ENCODE results near the gene RNF115. TPM values are rescaled to one million over a fixed set of nuclear protein-coding genes. Genes with fewer than 3 reads are reported as not detected.

Gene RNF115
- total and polyA plus RNA-seq, 7 donors, result 3.0 to 41.8 (median 16.6) TPM

DNA sequence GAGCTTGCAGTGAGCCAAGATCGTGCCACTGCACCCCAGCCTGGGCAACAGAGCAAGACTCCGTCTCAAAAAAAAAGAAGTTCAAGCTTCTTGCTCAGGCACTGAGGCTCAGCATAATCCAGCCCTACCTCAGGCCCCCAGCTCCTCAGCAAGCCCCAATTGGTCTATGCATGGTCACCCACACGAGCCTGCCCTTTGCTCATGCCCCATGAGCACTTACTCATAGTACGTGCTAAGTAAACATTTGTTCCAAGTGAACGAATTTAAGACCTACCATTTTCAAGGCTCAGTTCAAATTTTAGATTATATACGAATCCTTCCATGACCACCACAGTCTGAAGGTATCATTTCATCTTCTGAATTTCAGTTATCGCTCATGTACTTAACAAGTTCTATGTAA lies 121.1 kb downstream of the RNF115 start:
- intact Hi-C loops (cut with DNase I), result no loop called here
- Histone ChIP-seq H3K4me1 (no peaks in the 10 kb centered on the region), H3K4me3 (no peak overlapping the region), H3K27me3 (no peaks in the 10 kb centered on the region), H3K27ac (no peak overlapping the region), H3K9me3 (no peaks in the 10 kb centered on the region), H3K36me3 (no peaks in the 10 kb centered on the region)
- DNase-seq, result no peak
- TF ChIP-seq, protein P1, sequence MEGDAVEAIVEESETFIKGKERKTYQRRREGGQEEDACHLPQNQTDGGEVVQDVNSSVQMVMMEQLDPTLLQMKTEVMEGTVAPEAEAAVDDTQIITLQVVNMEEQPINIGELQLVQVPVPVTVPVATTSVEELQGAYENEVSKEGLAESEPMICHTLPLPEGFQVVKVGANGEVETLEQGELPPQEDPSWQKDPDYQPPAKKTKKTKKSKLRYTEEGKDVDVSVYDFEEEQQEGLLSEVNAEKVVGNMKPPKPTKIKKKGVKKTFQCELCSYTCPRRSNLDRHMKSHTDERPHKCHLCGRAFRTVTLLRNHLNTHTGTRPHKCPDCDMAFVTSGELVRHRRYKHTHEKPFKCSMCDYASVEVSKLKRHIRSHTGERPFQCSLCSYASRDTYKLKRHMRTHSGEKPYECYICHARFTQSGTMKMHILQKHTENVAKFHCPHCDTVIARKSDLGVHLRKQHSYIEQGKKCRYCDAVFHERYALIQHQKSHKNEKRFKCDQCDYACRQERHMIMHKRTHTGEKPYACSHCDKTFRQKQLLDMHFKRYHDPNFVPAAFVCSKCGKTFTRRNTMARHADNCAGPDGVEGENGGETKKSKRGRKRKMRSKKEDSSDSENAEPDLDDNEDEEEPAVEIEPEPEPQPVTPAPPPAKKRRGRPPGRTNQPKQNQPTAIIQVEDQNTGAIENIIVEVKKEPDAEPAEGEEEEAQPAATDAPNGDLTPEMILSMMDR (IDR thresholded peaks at IDR 0.05), result no peak
- 81 to 91% methylated on average over 7 of the region's 7 CpGs for WGBS, 2 donors

DNA sequence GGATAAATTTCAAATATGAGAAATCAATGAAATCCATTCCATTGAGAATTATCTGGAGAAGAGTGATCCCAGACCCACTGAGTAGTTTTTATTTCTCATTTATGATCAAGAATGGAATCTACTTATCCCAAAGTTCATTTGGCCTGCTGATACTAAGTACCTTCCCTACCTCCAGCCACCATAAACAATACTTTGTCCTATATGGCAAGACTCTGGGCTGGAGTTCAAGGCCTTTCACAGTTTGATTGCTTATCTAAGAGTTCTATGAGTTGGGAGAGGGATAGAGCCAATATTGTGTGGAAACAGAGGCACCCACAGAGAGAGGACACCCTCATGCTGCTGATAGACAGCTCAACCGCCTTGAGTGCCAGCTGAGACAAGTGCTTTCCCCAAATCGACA lies 121.8 kb downstream of the RNF115 start:
- H3K27ac ChIP-seq, result no peak overlapping the region
- 82 to 87% methylated on average over 2 of the region's 2 CpGs for WGBS, 2 donors
- DNase-seq, result no peak
- H3K36me3 ChIP-seq, result no peaks in the 10 kb centered on the region
- H3K4me3 ChIP-seq, result no peak overlapping the region
- no peaks in the 10 kb centered on the region for H3K9me3 ChIP-seq
- intact Hi-C loops (cut with DNase I), result no loop called here
- no peak for TF ChIP-seq POLR2AphosphoS5 (IDR thresholded peaks at IDR 0.05)
- TF ChIP-seq EP300 (IDR thresholded peaks at IDR 0.05), result no peak
- TF ChIP-seq POLR2A (IDR thresholded peaks at IDR 0.05), result no peak
- TF ChIP-seq, protein P1 (IDR thresholded peaks at IDR 0.05), result no peak
- no peaks in the 10 kb centered on the region for H3K27me3 ChIP-seq
- no peaks in the 10 kb centered on the region for H3K4me1 ChIP-seq

DNA sequence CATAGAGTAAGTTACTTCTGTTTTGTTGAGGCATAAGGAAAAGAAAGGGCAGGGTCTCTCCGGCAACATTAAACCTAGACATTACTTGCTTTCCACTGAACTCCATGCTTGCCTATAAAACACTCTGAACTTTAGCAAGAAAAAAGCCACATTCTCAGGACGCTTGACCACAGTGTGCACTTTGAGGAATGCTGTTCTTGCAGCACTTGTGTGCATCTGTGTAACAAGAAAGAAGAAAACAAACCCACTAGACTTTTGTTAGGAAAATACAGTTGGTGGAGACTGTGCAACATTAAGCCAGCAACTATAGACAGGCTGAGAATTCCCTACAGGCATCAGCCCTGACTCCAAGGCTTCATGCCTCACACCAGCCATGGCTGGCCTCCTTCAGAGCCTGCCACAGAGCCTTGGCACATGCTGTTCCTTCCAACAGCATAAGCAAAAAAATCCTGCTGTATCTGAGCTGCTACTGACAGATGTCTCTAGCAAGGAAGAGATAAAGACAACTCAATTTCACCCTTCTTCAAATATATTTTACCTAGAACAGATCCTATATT lies 122.5 kb downstream of the RNF115 start:
- no peaks in the 10 kb centered on the region for H3K9me3 ChIP-seq
- intact Hi-C loops (cut with DNase I), result no loop called here
- no peaks in the 10 kb centered on the region for H3K36me3 ChIP-seq
- DNase-seq, result no peak
- no peaks in the 10 kb centered on the region for H3K27me3 ChIP-seq
- no peak for TF ChIP-seq POLR2A (IDR thresholded peaks at IDR 0.05)
- no peak for TF ChIP-seq POLR2AphosphoS5 (IDR thresholded peaks at IDR 0.05)
- no peak for TF ChIP-seq EP300 (IDR thresholded peaks at IDR 0.05)
- TF ChIP-seq, protein P1 (IDR thresholded peaks at IDR 0.05), result no peak
- no peak overlapping the region for H3K4me3 ChIP-seq
- 85 to 88% methylated on average over 2 of the region's 2 CpGs for WGBS, 2 donors
- H3K4me1 ChIP-seq, result no peaks in the 10 kb centered on the region
- H3K27ac ChIP-seq, result no peak overlapping the region

DNA sequence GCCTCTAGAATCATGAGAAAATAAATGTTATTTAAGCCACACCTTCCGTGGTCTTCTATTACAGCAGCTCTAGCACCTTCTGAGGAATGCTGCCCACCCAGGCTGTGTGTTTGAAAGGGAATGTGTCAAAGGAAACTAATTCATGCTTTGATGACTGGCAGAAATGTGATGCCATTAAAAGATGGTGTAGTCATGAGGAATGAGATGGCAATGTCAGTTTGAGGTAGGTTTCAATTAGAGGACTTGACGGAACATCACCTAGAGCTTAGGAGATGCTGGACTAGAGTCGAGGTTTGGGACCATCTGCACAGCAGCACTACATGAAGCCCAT lies 127.3 kb downstream of the RNF115 start:
- Histone ChIP-seq H3K9me3 (no peaks in the 10 kb centered on the region), H3K4me1 (no peaks in the 10 kb centered on the region), H3K27ac (no peak overlapping the region), H3K27me3 (no peaks in the 10 kb centered on the region), H3K36me3 (no peaks in the 10 kb centered on the region), H3K4me3 (no peak overlapping the region)
- TF ChIP-seq POLR2AphosphoS5 (IDR thresholded peaks at IDR 0.05), result no peak
- TF ChIP-seq POLR2A (IDR thresholded peaks at IDR 0.05), result no peak
- TF ChIP-seq EP300 (IDR thresholded peaks at IDR 0.05), result no peak
- TF ChIP-seq, protein P1 (IDR thresholded peaks at IDR 0.05), result no peak
- 94 to 96% methylated on average over 3 of the region's 3 CpGs for WGBS, 2 donors
- intact Hi-C loops (cut with DNase I), result no loop called here
- no peak for DNase-seq
